CD4-positive, alpha-beta T cell treated with Interleukin-15 for 4 hours (primary cell): ENCODE measurements around the gene NRTN.
A peak's percentile ranks its signal among the peaks of the same experiment; 100 is the strongest.

Source experiments
- DNase-seq: peaks from one replicate; pipeline ENCODE4 v3.0.0-alpha.2; 2020; ENCODE audit warnings: low spot score

The NRTN gene

GRCh38 chr19:5790559-5791520, 14.0 kb upstream of the NRTN start, which contains the start of gene DUS3L:
Gene DUS3L (minus strand): TSS chr19:5791163. CDS start chr19:5791141, 22 bp downstream.
- peak; percentile 95 for DNase-seq

- no peak for DNase-seq
Observed at GRCh38 chr19:5792224-5792623, 12.6 kb upstream of the NRTN start.

- DNase-seq: no peak
Observed at GRCh38 chr19:5793188-5793587, 11.7 kb upstream of the NRTN start.

- DNase-seq: no peak
Observed at GRCh38 chr19:5795382-5795919, 9.4 kb upstream of the NRTN start.

- no peak for DNase-seq
Observed at GRCh38 chr19:5798244-5798643, 6.6 kb upstream of the NRTN start.

- no peak for DNase-seq
Observed at GRCh38 chr19:5799247-5800241, 5.3 kb upstream of the NRTN start.

- no peak for DNase-seq
Observed at GRCh38 chr19:5800361-5801270, 4.3 kb upstream of the NRTN start.

GRCh38 chr19:5801796-5802619, 2.9 kb upstream of the NRTN start:
- DNase-seq: no peak

- no peak for DNase-seq
Observed at GRCh38 chr19:5803441-5803751, 1.5 kb upstream of the NRTN start.

GRCh38 chr19:5803752-5804515, 933 bp upstream of the NRTN start:
- DNase-seq: peak; percentile 89

GRCh38 chr19:5805462-5806132, 730 bp downstream of the NRTN start:
- peak; percentile 48 for DNase-seq

- DNase-seq: no peak
Observed at GRCh38 chr19:5806133-5806489, 1.2 kb downstream of the NRTN start.

GRCh38 chr19:5806905-5807304, 2.0 kb downstream of the NRTN start:
- no peak for DNase-seq

- DNase-seq: no peak
Observed at GRCh38 chr19:5808120-5808816, 3.4 kb downstream of the NRTN start.

GRCh38 chr19:5809053-5809452, 4.2 kb downstream of the NRTN start:
- no peak for DNase-seq

- no peak for DNase-seq
Observed at GRCh38 chr19:5809469-5809868, 4.6 kb downstream of the NRTN start.

- no peak for DNase-seq
Observed at GRCh38 chr19:5811117-5811516, 6.2 kb downstream of the NRTN start.

- no peak for DNase-seq
Observed at GRCh38 chr19:5814123-5814851, 9.4 kb downstream of the NRTN start.
